Stimulated activated CD4-positive, alpha-beta T cell treated with anti-CD3 and anti-CD28 coated beads, TNF-alpha, amount 100 ng/mL, for 4 hours (primary cell): ENCODE measurements around the gene NKX2-3.

ENCODE experiments used
- DNase-seq, 3 experiments: peaks; one replicate each; pipeline ENCODE4 v3.0.0-alpha.2; 2020; ENCODE audit warnings: low read depth in 3 of 3

Gene NKX2-3

GRCh38 chr10:99532687-99533495, at the start of gene NKX2-3:
NKX2-3 (plus strand) TSS chr10:99532942; CDS start chr10:99533132, 190 bp downstream.
- DNase-seq, result peak in 2 of 3 experiments; percentile 5 to 22

GRCh38 chr10:99484626-99485581, 47.8 kb upstream of the NKX2-3 start:
- no peak for DNase-seq

- no peak for DNase-seq
Observed at GRCh38 chr10:99487125-99487807, 45.5 kb upstream of the NKX2-3 start.

DNA sequence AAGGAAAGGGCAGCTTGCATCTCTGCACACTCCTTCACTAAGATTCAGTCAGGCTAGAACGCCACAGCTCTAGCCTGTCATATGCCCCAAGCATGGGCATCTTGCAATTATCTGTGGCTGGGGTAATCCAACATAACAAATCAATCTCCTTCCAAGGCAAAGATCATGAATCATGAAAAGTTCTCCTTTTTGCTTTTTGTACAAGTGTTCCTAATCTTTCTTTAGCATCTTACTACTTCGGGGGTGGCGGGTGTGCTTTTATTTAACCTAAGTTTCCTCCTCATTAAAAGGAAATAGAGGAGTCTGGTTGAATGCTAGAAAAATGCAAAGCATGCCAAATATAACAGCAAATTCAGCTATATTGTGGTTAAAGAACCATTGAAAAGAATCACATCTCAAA, 43.5 kb upstream of the NKX2-3 start:
- DNase-seq, result no peak

DNA sequence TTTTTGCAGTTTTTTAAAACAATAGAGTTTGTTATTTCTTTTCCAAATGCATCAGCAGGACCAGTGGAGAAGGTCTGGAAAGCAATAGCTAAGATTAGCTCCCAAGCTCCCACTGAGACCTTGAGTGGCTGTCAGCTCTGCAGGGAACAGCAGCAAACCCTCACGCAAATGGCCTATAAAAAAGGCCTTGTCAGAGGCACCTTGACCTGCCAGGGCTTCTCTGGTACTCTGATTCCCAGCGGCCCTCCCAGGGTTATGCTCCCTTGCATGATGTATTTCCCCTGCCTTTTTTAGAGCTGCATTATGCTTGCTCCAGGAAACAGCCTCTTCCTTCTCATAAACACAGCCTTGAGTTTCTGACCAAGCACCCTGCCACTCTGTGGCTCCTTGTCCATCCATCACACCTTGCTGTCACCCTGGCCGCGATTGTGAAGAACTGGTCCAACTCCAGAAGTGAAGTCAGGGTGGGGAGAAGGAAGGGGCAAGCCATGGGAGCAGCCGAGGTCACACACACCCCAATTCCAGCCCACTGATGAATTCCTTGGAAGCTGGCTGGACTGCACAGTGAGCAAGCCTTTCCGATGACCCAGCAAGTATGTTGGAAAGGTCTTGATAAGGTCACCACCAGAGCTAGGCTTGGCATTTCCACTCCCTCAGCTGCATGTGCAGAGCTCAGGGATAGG, 35.3 kb upstream of the NKX2-3 start:
- DNase-seq, result no peak

DNA sequence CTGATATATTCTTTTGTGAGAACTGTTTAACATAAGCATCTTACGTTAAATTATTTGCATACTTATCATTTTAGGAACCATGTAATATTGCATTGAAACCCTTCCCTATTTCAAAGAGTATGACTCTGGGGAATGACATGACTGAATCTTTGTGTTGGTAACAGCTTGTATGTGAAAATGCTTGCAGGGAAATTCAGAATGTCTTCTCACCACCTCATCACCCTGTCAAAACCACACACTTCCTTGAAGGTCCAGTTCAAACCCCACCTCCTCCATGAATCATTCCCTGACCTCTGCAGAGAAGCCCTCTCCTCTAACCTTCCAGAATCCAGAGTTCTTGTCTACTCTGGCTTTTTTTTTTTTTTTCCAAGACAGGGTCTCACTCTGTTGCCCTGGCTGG, 26.3 kb upstream of the NKX2-3 start:
- DNase-seq, result no peak

DNA sequence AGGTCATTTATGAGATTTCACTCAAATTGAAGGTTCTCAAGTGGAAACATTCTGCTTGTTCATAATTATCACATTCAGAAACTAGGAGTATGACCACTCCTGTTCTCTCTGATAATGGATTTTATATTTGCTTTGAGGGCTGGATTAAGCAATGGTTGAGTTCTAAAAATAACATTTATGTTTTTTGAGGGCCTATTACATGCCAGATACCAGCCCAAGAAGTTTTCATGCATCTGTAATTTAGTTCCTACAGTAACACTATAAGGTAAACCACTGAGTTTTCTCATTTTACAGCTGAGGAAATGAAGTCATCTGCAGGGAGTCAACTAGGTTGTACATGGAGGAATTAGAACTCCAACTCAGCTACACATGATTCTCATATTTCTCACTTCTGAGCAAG, 25.5 kb upstream of the NKX2-3 start:
- DNase-seq, result no peak

DNA sequence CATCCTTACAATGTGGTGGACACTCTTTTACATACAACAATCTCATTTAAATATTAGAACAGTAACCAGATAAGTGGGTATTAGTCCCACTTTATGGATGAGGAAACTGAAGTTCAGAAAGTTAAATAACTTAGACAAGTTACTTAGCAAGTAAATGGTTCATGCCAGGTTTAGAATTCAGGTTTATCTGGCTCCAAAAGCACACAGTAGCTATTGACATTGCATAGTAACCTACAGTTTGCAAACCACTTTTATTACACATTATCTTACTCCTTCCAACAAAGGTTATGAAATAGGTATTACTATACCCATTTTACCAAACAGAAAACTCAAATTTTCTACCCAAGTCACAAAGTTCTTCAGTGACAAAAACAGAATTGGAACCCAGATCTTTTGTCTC, 19.7 kb upstream of the NKX2-3 start:
- no peak for DNase-seq

- DNase-seq, result no peak
Observed at GRCh38 chr10:99519690-99520039, 13.1 kb upstream of the NKX2-3 start.

DNA sequence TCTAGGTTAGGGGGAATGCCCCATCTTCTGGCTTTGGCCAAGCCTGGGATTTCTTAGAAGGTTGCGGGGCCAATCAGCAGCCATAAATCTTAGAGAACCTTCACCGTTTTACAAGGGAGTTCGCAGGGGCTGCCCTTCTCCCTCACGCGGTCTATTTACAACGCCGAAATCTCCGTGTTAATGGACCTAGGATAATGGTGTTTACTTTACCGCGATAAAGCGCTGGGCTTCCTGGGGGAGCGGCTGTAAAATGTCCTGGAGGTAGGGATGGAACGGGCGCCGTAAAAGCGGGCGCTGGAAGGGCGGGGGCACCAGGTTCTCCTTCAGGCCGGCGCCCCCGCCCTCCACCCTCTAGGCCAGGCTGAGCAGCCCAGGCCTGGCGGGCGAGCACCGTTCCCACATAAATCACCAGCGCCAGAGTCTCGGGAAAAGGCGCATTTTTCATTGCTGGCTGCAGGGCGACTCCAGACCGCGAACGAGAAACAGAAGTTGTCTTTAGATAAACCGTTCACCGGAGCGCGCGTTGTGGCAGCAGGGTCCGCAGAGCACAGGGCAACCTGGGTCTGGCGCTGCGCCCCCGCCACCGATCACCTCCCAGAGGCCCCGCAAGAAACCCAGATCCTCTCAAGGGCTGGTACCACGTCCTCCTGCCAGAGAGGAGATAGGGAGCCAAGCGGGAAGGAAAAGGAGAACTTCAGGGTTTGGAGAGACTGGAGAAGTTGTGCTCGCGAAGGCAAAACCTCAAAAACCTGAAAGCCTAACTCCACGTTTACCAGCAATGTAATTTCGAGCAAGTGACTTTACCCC, 12.5 kb upstream of the NKX2-3 start:
- DNase-seq, result no peak

GRCh38 chr10:99520847-99521764, 11.6 kb upstream of the NKX2-3 start:
- DNase-seq, result no peak

- DNase-seq, result no peak
Observed at GRCh38 chr10:99521765-99522469, 10.8 kb upstream of the NKX2-3 start.

- no peak for DNase-seq
Observed at GRCh38 chr10:99522470-99523250, 10.1 kb upstream of the NKX2-3 start.

DNA sequence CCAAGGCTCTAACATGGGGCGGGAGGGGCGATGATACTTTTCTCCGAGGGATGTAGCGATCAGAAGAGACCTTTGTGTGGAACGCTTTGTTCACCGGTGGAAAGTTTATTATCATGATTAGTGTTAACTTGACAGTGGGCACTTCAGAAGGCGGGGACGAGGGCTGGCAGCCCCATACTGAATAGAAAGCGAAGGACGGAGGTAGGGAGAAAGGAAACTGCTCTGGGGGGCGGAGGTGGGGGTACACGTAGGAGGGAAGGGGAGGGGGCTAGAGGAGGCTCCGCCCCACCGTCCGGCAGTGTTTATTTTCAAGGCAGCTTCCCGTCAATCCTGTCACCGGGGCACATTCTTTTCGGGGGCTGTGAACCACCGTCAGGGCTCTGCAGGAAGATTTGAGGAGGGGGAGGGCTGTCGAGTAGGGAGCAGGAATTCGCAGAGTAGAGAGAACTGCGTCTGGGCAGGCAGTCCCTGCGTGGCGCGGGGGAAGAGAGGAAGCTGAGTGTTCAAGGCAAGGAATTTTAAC, 9.4 kb upstream of the NKX2-3 start:
- no peak for DNase-seq

DNA sequence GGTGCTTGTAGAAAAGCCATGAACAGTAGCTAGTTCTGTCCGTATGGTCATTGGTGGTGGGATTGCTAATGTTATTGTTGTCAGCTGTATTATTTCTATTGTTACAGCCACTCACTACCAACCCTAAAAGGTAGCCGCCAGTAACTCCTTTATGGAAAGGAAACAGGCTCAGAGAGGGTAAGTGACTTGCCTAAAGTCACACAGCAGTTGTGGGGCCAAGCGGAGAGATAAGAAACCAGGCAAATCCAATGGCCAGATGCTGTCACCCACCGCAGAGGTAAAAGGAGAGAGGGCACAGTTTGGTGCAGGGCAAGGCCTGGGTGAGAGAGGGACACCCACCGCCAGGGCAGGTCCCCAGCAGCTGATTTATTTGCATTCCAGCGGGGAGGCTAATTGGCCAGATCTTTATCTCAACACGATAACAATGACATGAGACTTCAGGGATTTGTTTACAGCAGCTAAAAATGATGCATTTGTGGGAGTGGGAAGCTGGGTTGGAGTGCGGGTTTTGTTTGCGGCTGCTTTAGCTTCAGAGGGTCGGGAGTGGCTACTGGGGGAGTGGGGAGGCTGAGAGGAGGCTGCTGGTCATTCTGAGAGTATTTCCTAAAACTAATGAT, 8.6 kb upstream of the NKX2-3 start:
- DNase-seq, result no peak

GRCh38 chr10:99524736-99525380, 7.9 kb upstream of the NKX2-3 start:
- no peak for DNase-seq

DNA sequence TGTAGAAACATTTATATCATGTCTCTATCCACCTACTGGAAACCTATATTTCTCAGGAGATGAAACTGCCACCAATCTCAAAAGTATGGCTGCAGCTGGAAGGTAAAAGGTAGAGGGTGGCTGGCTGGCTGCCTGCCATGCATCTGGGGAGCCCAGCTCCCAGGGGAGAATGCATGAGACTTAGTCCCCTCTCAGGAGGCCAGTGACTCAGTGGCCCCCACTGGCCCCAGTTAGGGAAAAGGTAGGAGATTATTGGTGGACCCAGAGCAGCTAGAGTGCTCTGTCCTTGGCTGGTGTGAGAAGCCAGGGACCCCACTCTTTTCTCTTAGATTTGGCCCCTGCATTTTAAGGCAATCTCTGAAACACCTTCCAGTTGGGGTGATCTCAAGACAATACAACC, 6.8 kb upstream of the NKX2-3 start:
- DNase-seq, result no peak
